H9 (cell line): Measurements from ENCODE around the gene KCNMA1. TPM values are rescaled to one million over a fixed set of nuclear protein-coding genes. Genes with fewer than 3 reads are reported as not detected.

Experiments used
- DNase-seq: peaks from one replicate; pipeline ENCODE4 v3.0.0-alpha.2; 2017
- H2AFZ ChIP-seq: one replicate; pipeline ENCODE4 v1.6.1; 2013; ENCODE audit warnings: mild to moderate bottlenecking, low read length, control low read depth, moderate library complexity
- H2AK5ac ChIP-seq: 2 replicates; pipeline ENCODE4 v1.6.1; 2013; ENCODE audit warnings: low read length, control low read depth, mixed read lengths; ENCODE audit not compliant: insufficient read length
- H2BK120ac ChIP-seq: one replicate; pipeline ENCODE4 v1.6.1; 2013; ENCODE audit warnings: low read depth, mild to moderate bottlenecking, low read length, control low read depth, inconsistent platforms; ENCODE audit not compliant: poor library complexity, severe bottlenecking
- H2BK12ac ChIP-seq: 2 replicates; pipeline ENCODE4 v1.6.1; 2013; ENCODE audit warnings: low read length, control low read depth, mixed read lengths, low read depth; ENCODE audit not compliant: insufficient read length
- H2BK15ac ChIP-seq: 2 replicates; pipeline ENCODE4 v1.6.1; 2013; ENCODE audit warnings: low read depth, low read length, control low read depth
- H2BK20ac ChIP-seq: one replicate; pipeline ENCODE4 v1.6.1; 2013; ENCODE audit warnings: low read depth, mild to moderate bottlenecking, low read length, control low read depth, inconsistent platforms; ENCODE audit not compliant: poor library complexity, severe bottlenecking
- H2BK5ac ChIP-seq: 2 replicates; pipeline ENCODE4 v1.6.1; 2013; ENCODE audit warnings: low read length, control low read depth, mixed read lengths; ENCODE audit not compliant: insufficient read length
- H3K14ac ChIP-seq: 2 replicates; pipeline ENCODE4 v1.6.1; 2013; ENCODE audit warnings: low read length, control low read depth; ENCODE audit not compliant: insufficient read depth
- H3K18ac ChIP-seq: 2 replicates; pipeline ENCODE4 v1.6.1; 2013; ENCODE audit warnings: low read depth, mild to moderate bottlenecking, mixed read lengths, low read length, control low read depth; ENCODE audit not compliant: insufficient read length
- H3K23ac ChIP-seq: 2 replicates; pipeline ENCODE4 v1.6.1; 2013; ENCODE audit warnings: low read length, control low read depth, mixed read lengths, low read depth; ENCODE audit not compliant: insufficient read length
- H3K23me2 ChIP-seq: 2 replicates; pipeline ENCODE4 v1.6.1; 2013; ENCODE audit warnings: low read depth, mild to moderate bottlenecking, mixed read lengths, low read length, control low read depth; ENCODE audit not compliant: insufficient read length, poor library complexity, severe bottlenecking
- H3K27ac ChIP-seq: 2 replicates; pipeline ENCODE4 v1.5.1; 2013; ENCODE audit warnings: low read length, control low read depth, mixed read lengths, low read depth; ENCODE audit not compliant: insufficient read length
- H3K27me3 ChIP-seq: 2 replicates; pipeline ENCODE4 v1.6.1; 2013; ENCODE audit warnings: low read length, control low read depth, inconsistent platforms; ENCODE audit not compliant: insufficient read depth
- H3K4ac ChIP-seq: 2 replicates; pipeline ENCODE4 v1.6.1; 2013; ENCODE audit warnings: low read depth, mild to moderate bottlenecking, control low read depth, inconsistent platforms, low read length, moderate library complexity
- H3K4me1 ChIP-seq: 2 replicates; pipeline ENCODE4 v1.6.1; 2013; ENCODE audit warnings: low read length, control low read depth, inconsistent platforms; ENCODE audit not compliant: insufficient read depth
- H3K4me2 ChIP-seq: 2 replicates; pipeline ENCODE4 v1.6.1; 2013; ENCODE audit warnings: low read length, control low read depth, mixed read lengths; ENCODE audit not compliant: insufficient read length, insufficient read depth
- H3K56ac ChIP-seq: 2 replicates; pipeline ENCODE4 v1.6.1; 2013; ENCODE audit warnings: low read depth, mild to moderate bottlenecking, mixed read lengths, low read length, control low read depth; ENCODE audit not compliant: insufficient read length
- H3K79me1 ChIP-seq: 2 replicates; pipeline ENCODE4 v1.6.1; 2013; ENCODE audit warnings: low read depth, mild to moderate bottlenecking, moderate library complexity, low read length, control low read depth, inconsistent platforms; ENCODE audit not compliant: insufficient read depth, poor library complexity, severe bottlenecking
- H3K79me2 ChIP-seq: 2 replicates; pipeline ENCODE4 v1.6.1; 2013; ENCODE audit warnings: low read length, control low read depth, inconsistent platforms; ENCODE audit not compliant: insufficient read depth
- H3K9ac ChIP-seq: 2 replicates; pipeline ENCODE4 v1.6.1; 2013; ENCODE audit warnings: low read length, control low read depth, mixed read lengths; ENCODE audit not compliant: insufficient read length; ENCODE audit errors: extremely low read depth
- H3K9me3 ChIP-seq: one replicate; pipeline ENCODE4 v1.6.1; 2013; ENCODE audit warnings: low read depth, low read length, inconsistent platforms; ENCODE audit not compliant: control insufficient read depth
- H3T11ph ChIP-seq: one replicate; pipeline ENCODE4 v1.6.1; 2013; ENCODE audit warnings: mild to moderate bottlenecking, low read length, control low read depth, inconsistent platforms
- H4K20me1 ChIP-seq: one replicate; pipeline ENCODE4 v1.6.1; 2013; ENCODE audit not compliant: control insufficient read depth, insufficient read length, insufficient read depth
- H4K5ac ChIP-seq: 2 replicates; pipeline ENCODE4 v1.6.1; 2013; ENCODE audit warnings: low read depth, mild to moderate bottlenecking, mixed read lengths, low read length, control low read depth; ENCODE audit not compliant: insufficient read length
- H4K8ac ChIP-seq: replicated peaks from 2 replicates; pipeline ENCODE4 v1.6.1; 2013; ENCODE audit warnings: low read length, control low read depth, mixed read lengths, low read depth; ENCODE audit not compliant: insufficient read length
- H4K91ac ChIP-seq: 2 replicates; pipeline ENCODE4 v1.6.1; 2013; ENCODE audit warnings: low read depth, mild to moderate bottlenecking, moderate library complexity, mixed read lengths, low read length, control low read depth; ENCODE audit not compliant: insufficient read length
- H3K27ac Mint-ChIP-seq, 3 experiments: 2 replicates in 2 of 3; 3 replicates in 1 of 3; pipeline ENCODE4 v1.8.0; 2020 to 2021; ENCODE audit warnings: mixed read lengths in 3 of 3, mild to moderate bottlenecking in 1 of 3, moderate library complexity in 1 of 3
- H3K27me3 Mint-ChIP-seq: 2 replicates; pipeline ENCODE4 v1.8.0; 2021; ENCODE audit warnings: low read depth, mild to moderate bottlenecking, moderate library complexity, mixed read lengths
- H3K36me3 Mint-ChIP-seq, 3 experiments: 2 replicates in 2 of 3; 3 replicates in 1 of 3; pipeline ENCODE4 v1.8.0; 2020 to 2021; ENCODE audit warnings: low read depth in 3 of 3, mixed read lengths in 3 of 3; ENCODE audit not compliant: insufficient read depth in 1 of 3
- H3K4me1 Mint-ChIP-seq, 2 experiments: 2 replicates each; pipeline ENCODE4 v1.8.0; 2020; ENCODE audit warnings: mixed read lengths in 2 of 2
- H3K4me3 Mint-ChIP-seq, 2 experiments: 2 replicates in 1 of 2; 3 replicates in 1 of 2; pipeline ENCODE4 v1.8.0; 2020 to 2021; ENCODE audit warnings: mild to moderate bottlenecking in 2 of 2, mixed read lengths in 2 of 2, moderate library complexity in 1 of 2
- H3K9me3 Mint-ChIP-seq, 2 experiments: 2 replicates in 1 of 2; 3 replicates in 1 of 2; pipeline ENCODE4 v1.8.0; 2020; ENCODE audit warnings: mild to moderate bottlenecking in 2 of 2, mixed read lengths in 2 of 2, moderate library complexity in 1 of 2
- WGBS: extraction: QIAGEN DNeasy Blood & Tissue Kit; methylation state at CpG from one replicate; pipeline ENCODE4 v1.1.7; 2013; ENCODE audit warnings: missing lambda C conversion rate, low lambda C conversion rate, mixed read lengths; ENCODE audit not compliant: insufficient read length; ENCODE audit errors: extremely low coverage; 5-methylcytosine and 5-hydroxymethylcytosine counted together
- total RNA-seq: library from RNA; stranded (reverse); gene quantifications from 2 replicates; pipeline ENCODE4 v1.2.1, GENCODE V29; 2021
- TF ChIP-seq, protein P1 (sequence below): fragments of 200-600 bp; sonication (generic); conservative IDR thresholded peaks from 3 replicates; pipeline ENCODE4 v1.8.0; 2021; ENCODE audit warnings: antibody characterized with exemption, mild to moderate bottlenecking

The KCNMA1 gene
- total RNA-seq, 1 experiment from 2014 or later = 2.0 TPM

DNA sequence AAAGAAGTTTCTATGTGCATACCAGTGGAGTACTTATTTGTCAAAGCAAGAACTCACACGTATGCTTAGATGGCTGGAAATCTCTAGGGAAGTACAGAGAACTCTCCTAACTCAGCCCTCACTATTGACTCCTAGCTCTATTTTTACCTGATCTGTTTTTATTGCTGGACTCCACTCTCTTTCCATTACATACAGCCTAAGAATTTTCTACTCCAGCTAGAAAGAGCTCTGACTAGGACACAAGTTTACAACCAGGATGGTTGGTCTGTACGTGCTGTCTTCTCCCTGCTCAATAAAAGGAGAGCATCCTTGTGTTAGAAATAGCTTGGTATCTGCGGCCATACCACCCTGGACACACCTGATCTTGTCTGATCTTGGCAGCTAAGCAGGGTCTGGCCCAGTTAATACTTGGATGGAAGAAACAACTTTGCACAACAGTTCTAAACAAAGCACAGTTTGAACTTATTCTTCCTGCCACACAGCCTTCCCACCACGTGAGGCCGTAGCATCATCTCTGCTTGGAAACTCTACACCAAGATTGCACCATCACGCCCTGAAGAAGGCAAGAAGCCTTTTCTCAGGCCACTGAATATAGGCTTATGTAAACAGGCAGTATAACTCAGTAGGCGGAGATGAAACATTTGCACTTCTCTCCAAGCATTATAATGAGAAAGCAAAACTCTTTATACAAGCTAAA is 50.7 kb downstream of the KCNMA1 start:
- no peak overlapping the region for H4K91ac ChIP-seq
- H3K9ac ChIP-seq = no peak overlapping the region
- WGBS = no CpG with 5 or more reads among the region's 7 CpGs
- no peak overlapping the region for H3K56ac ChIP-seq
- H3K36me3 Mint-ChIP-seq = peaks cover 0 to 2% (median 0%) of the 10 kb centered on the region in 3 experiments; a peak in 1 of 7 replicates
- no peak overlapping the region for H3K4ac ChIP-seq
- no peak overlapping the region for H2BK20ac ChIP-seq
- peaks cover 4 to 12% of the 10 kb centered on the region in 2 experiments for H3K4me1 Mint-ChIP-seq
- H3T11ph ChIP-seq = no peak overlapping the region
- DNase-seq = no peak
- no peak overlapping the region for H3K27ac ChIP-seq
- H3K9me3 Mint-ChIP-seq = no peaks in the 10 kb centered on the region
- H3K27me3 ChIP-seq = no peaks in the 10 kb centered on the region
- H3K27me3 Mint-ChIP-seq = no peaks in the 10 kb centered on the region
- H2BK12ac ChIP-seq = no peak overlapping the region
- no peak overlapping the region for H3K23ac ChIP-seq
- H3K23me2 ChIP-seq = no peaks in the 10 kb centered on the region
- 0 out of 2 replicates have a peak, but pooled peaks cover 3% of the 10 kb centered on the region for H3K4me1 ChIP-seq
- no peak overlapping the region for H2BK120ac ChIP-seq
- no peaks in the 10 kb centered on the region for H3K79me1 ChIP-seq
- H4K5ac ChIP-seq = no peak overlapping the region
- no peak overlapping the region for H3K4me2 ChIP-seq
- no peaks in the 10 kb centered on the region for H4K20me1 ChIP-seq
- TF ChIP-seq, protein P1, sequence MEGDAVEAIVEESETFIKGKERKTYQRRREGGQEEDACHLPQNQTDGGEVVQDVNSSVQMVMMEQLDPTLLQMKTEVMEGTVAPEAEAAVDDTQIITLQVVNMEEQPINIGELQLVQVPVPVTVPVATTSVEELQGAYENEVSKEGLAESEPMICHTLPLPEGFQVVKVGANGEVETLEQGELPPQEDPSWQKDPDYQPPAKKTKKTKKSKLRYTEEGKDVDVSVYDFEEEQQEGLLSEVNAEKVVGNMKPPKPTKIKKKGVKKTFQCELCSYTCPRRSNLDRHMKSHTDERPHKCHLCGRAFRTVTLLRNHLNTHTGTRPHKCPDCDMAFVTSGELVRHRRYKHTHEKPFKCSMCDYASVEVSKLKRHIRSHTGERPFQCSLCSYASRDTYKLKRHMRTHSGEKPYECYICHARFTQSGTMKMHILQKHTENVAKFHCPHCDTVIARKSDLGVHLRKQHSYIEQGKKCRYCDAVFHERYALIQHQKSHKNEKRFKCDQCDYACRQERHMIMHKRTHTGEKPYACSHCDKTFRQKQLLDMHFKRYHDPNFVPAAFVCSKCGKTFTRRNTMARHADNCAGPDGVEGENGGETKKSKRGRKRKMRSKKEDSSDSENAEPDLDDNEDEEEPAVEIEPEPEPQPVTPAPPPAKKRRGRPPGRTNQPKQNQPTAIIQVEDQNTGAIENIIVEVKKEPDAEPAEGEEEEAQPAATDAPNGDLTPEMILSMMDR = no peak
- no peaks in the 10 kb centered on the region for H3K9me3 ChIP-seq
- H2AK5ac ChIP-seq = no peak overlapping the region
- no peak overlapping the region for H2AFZ ChIP-seq
- no peak overlapping the region for H2BK15ac ChIP-seq
- H3K79me2 ChIP-seq = no peaks in the 10 kb centered on the region
- no peak overlapping the region for H3K14ac ChIP-seq
- H4K8ac ChIP-seq = no peak overlapping the region
- H3K18ac ChIP-seq = no peak overlapping the region
- no peak overlapping the region for H3K27ac Mint-ChIP-seq
- H2BK5ac ChIP-seq = no peak overlapping the region
- H3K4me3 Mint-ChIP-seq = no peak overlapping the region
